NCI-H510A treated with DMSO at 0.1 percent for 48 hours (cell line): ENCODE results near the gene MAS1.
"Not testable (repeated sequence)": the region's sequence is repeated elsewhere in the genome, so short reads cannot be mapped to it uniquely, and the experiment has no call there.

ENCODE experiments used
- DNase-seq: peaks from one replicate; lab custom pipeline; 2025; lab: John Stamatoyannopoulos, UW

The MAS1 gene

GRCh38 chr6:159890792-159891191, at the start of gene MAS1:
Gene MAS1, plus strand, starts transcription at chr6:159890988. Its CDS starts 15,968 bp downstream, at chr6:159906956.
- no peak for DNase-seq

GRCh38 chr6:159842035-159842434, 48.8 kb upstream of the MAS1 start:
- DNase-seq = no peak

GRCh38 chr6:159844737-159845645, 45.8 kb upstream of the MAS1 start:
- DNase-seq = peak; percentile 85

- DNase-seq = not testable (repeated sequence)
These were observed 42.2 kb upstream of the MAS1 start for GRCh38 chr6:159848552-159848951.

GRCh38 chr6:159849851-159850250, 40.9 kb upstream of the MAS1 start:
- not testable (repeated sequence) for DNase-seq

- DNase-seq = no peak
These were observed 37.9 kb upstream of the MAS1 start for GRCh38 chr6:159852877-159853276.

GRCh38 chr6:159853754-159854153, 37.0 kb upstream of the MAS1 start:
- DNase-seq = no peak

- DNase-seq = no peak
These were observed 35.8 kb upstream of the MAS1 start for GRCh38 chr6:159854959-159855358.

- no peak for DNase-seq
These were observed 32.5 kb upstream of the MAS1 start for GRCh38 chr6:159858259-159858658.

GRCh38 chr6:159860482-159860881, 30.3 kb upstream of the MAS1 start:
- no peak for DNase-seq

- no peak for DNase-seq
These were observed 28.7 kb upstream of the MAS1 start for GRCh38 chr6:159862103-159862502.

- peak; percentile 41 for DNase-seq
These were observed 27.4 kb upstream of the MAS1 start for GRCh38 chr6:159863341-159863740.

- DNase-seq = no peak
These were observed 25.4 kb upstream of the MAS1 start for GRCh38 chr6:159865226-159865920.

GRCh38 chr6:159866286-159867247, 24.2 kb upstream of the MAS1 start:
- no peak for DNase-seq

- no peak for DNase-seq
These were observed 19.5 kb upstream of the MAS1 start for GRCh38 chr6:159871241-159871640.

GRCh38 chr6:159871906-159872305, 18.9 kb upstream of the MAS1 start:
- no peak for DNase-seq

GRCh38 chr6:159874435-159874834, 16.4 kb upstream of the MAS1 start:
- DNase-seq = no peak

GRCh38 chr6:159875194-159875593, 15.6 kb upstream of the MAS1 start:
- DNase-seq = peak; percentile 30

- no peak for DNase-seq
These were observed 14.5 kb upstream of the MAS1 start for GRCh38 chr6:159876242-159876641.

- DNase-seq = no peak
These were observed 13.5 kb upstream of the MAS1 start for GRCh38 chr6:159877256-159877808.

- DNase-seq = no peak
These were observed 12.4 kb upstream of the MAS1 start for GRCh38 chr6:159878341-159878740.

- no peak for DNase-seq
These were observed 10.9 kb upstream of the MAS1 start for GRCh38 chr6:159879856-159880255.
